Measurements from ENCODE around the gene SOST.
A peak's percentile ranks its signal among the peaks of the same experiment; 100 is the strongest.
"Not testable (repeated sequence)": the region's sequence is repeated elsewhere in the genome, so short reads cannot be mapped to it uniquely, and the experiment has no call there.

The SOST gene

GRCh38 chr17:43758497-43759174 is at the start of gene SOST:
SOST (minus strand) TSS chr17:43758791; CDS start chr17:43758741, 50 bp downstream.
- no peak for DNase-seq

- DNase-seq = no peak
Observed at GRCh38 chr17:43808076-43808475, 49.5 kb upstream of the SOST start.

GRCh38 chr17:43805117-43805516 is 46.5 kb upstream of the SOST start:
- no peak for DNase-seq

- no peak for DNase-seq
Observed at GRCh38 chr17:43803758-43804157, 45.2 kb upstream of the SOST start.

GRCh38 chr17:43801844-43802243 is 43.3 kb upstream of the SOST start:
- no peak for DNase-seq

- DNase-seq = no peak
Observed at GRCh38 chr17:43800736-43801135, 42.1 kb upstream of the SOST start.

GRCh38 chr17:43799047-43799446 is 40.5 kb upstream of the SOST start:
- DNase-seq = no peak

- not testable (repeated sequence) for DNase-seq
Observed at GRCh38 chr17:43798024-43798423, 39.4 kb upstream of the SOST start.

GRCh38 chr17:43792668-43793067 is 34.1 kb upstream of the SOST start:
- DNase-seq = not testable (repeated sequence)

- no peak for DNase-seq
Observed at GRCh38 chr17:43791589-43791988, 33.0 kb upstream of the SOST start.

- peak; percentile 68 for DNase-seq
Observed at GRCh38 chr17:43790311-43790940, 31.8 kb upstream of the SOST start.

GRCh38 chr17:43789482-43789881 is 30.9 kb upstream of the SOST start:
- DNase-seq = no peak

GRCh38 chr17:43788540-43788939 is 29.9 kb upstream of the SOST start:
- DNase-seq = no peak

GRCh38 chr17:43787728-43788127 is 29.1 kb upstream of the SOST start:
- no peak for DNase-seq

- no peak for DNase-seq
Observed at GRCh38 chr17:43784628-43785101, 26.1 kb upstream of the SOST start.

- no peak for DNase-seq
Observed at GRCh38 chr17:43784068-43784467, 25.5 kb upstream of the SOST start.

GRCh38 chr17:43782913-43783680 is 24.5 kb upstream of the SOST start:
- no peak for DNase-seq

- DNase-seq = no peak
Observed at GRCh38 chr17:43780135-43780534, 21.5 kb upstream of the SOST start, which contains the start of gene CFAP97D1. CFAP97D1 (plus strand) TSS chr17:43780435; CDS start chr17:43780463, 28 bp downstream.

- no peak for DNase-seq
Observed at GRCh38 chr17:43779145-43780125, 20.8 kb upstream of the SOST start.

GRCh38 chr17:43778337-43779144 is 19.9 kb upstream of the SOST start, which contains the start of gene DUSP3:
DUSP3 (minus strand) TSS chr17:43778977; CDS start chr17:43778924, 53 bp downstream.
- DNase-seq = peak; percentile 65
